Liver (tissue), 9 donors: ENCODE results near the gene ZNF212. TPM values are rescaled to one million over a fixed set of nuclear protein-coding genes. Genes with fewer than 3 reads are reported as not detected.
A peak's percentile ranks its signal among the peaks of the same experiment; 100 is the strongest.

ENCODE experiments used
- DNase-seq: peaks from one replicate; pipeline ENCODE4 v3.0.0-alpha.2; 2017; ENCODE audit warnings: low spot score
- H3K27ac ChIP-seq, 2 donors: one replicate each; pipeline ENCODE4 v1.7.0; 2013; ENCODE audit warnings: inconsistent platforms in 2 of 2, low read length in 2 of 2, control low read depth in 1 of 2, low read depth in 1 of 2, mild to moderate bottlenecking in 1 of 2
- H3K27me3 ChIP-seq, 4 donors: one replicate each; pipeline versions ENCODE4 v1.6.1 to v1.7.0; 2013; ENCODE audit warnings: low read length in 3 of 4, inconsistent platforms in 1 of 4, mild to moderate bottlenecking in 1 of 4, moderate library complexity in 1 of 4; ENCODE audit not compliant: control insufficient read depth in 4 of 4, insufficient read depth in 4 of 4
- H3K36me3 ChIP-seq, 4 donors: one replicate each; pipeline versions ENCODE4 v1.6.1 to v1.7.0; 2013; ENCODE audit warnings: low read length in 3 of 4, mild to moderate bottlenecking in 3 of 4, low read depth in 1 of 4, moderate library complexity in 1 of 4; ENCODE audit not compliant: control insufficient read depth in 4 of 4, insufficient read depth in 3 of 4
- H3K4me1 ChIP-seq, 4 donors: one replicate each; pipeline versions ENCODE4 v1.6.1 to v1.7.0; 2013; ENCODE audit warnings: low read length in 3 of 4, mild to moderate bottlenecking in 3 of 4, moderate library complexity in 1 of 4; ENCODE audit not compliant: control insufficient read depth in 4 of 4, insufficient read depth in 4 of 4
- H3K4me3 ChIP-seq, 3 donors: one replicate each; pipeline versions ENCODE4 v1.6.1 to v1.7.0; 2013; ENCODE audit warnings: low read length in 3 of 3, control low read depth in 1 of 3, low read depth in 1 of 3, mild to moderate bottlenecking in 1 of 3
- H3K9ac ChIP-seq, 2 donors: one replicate each; pipeline ENCODE4 v1.7.0; 2013; ENCODE audit warnings: low read length in 2 of 2, mild to moderate bottlenecking in 2 of 2, moderate library complexity in 2 of 2, control low read depth in 1 of 2, low read depth in 1 of 2
- H3K9me3 ChIP-seq, 4 donors: one replicate each; pipeline versions ENCODE4 v1.6.1 to v1.7.0; 2013; ENCODE audit warnings: low read length in 3 of 4; ENCODE audit not compliant: control insufficient read depth in 4 of 4
- EGR1 ChIP-seq, 2 donors: IDR thresholded peaks; 2 replicates each; pipeline ENCODE4 v1.6.1; 2016 to 2018; ENCODE audit warnings: antibody characterized with exemption in 2 of 2, low read depth in 2 of 2
- FOXA1 ChIP-seq: IDR thresholded peaks from 2 replicates; pipeline ENCODE4 v1.6.1; 2016; ENCODE audit warnings: antibody characterized with exemption
- HNF4A ChIP-seq, 2 donors: conservative IDR thresholded peaks; 2 replicates each; pipeline ENCODE4 v1.6.1; 2016; ENCODE audit warnings: antibody characterized with exemption in 2 of 2, mild to moderate bottlenecking in 2 of 2
- HNF4G ChIP-seq: IDR thresholded peaks from 2 replicates; pipeline ENCODE4 v1.6.1; 2016; ENCODE audit warnings: antibody characterized with exemption
- NR2F2 ChIP-seq: IDR thresholded peaks from 2 replicates; pipeline ENCODE4 v1.6.1; 2016; ENCODE audit warnings: antibody characterized with exemption
- RAD21 ChIP-seq, 2 donors: IDR thresholded peaks; 2 replicates each; pipeline ENCODE4 v1.6.1; 2016; ENCODE audit warnings: antibody characterized with exemption in 2 of 2, mild to moderate bottlenecking in 2 of 2
- SP1 ChIP-seq: IDR thresholded peaks from 2 replicates; pipeline ENCODE4 v1.6.1; 2018; ENCODE audit warnings: antibody characterized with exemption, mild to moderate bottlenecking
- TAF1 ChIP-seq: conservative IDR thresholded peaks from 2 replicates; pipeline ENCODE4 v1.6.1; 2016; ENCODE audit warnings: antibody characterized with exemption, mild to moderate bottlenecking
- YY1 ChIP-seq: IDR thresholded peaks from 2 replicates; pipeline ENCODE4 v1.6.1; 2016; ENCODE audit warnings: antibody characterized with exemption, mild to moderate bottlenecking
- whole genome bisulfite sequencing: extraction: QIAGEN DNeasy Blood & Tissue Kit; methylation state at CpG from one replicate; pipeline ENCODE4 v1.1.7; 2013; 5-methylcytosine and 5-hydroxymethylcytosine counted together
- polyA plus RNA-seq, 2 donors: library from polyadenylated mRNA; stranded (reverse) in 1 of 2; unstranded in 1 of 2; fragments of 200-250 nt in 1 of 2; fragments of >200 nt in 1 of 2; fragmentation: Nextera tagmentation in 1 of 2; extraction: Ambion mirVana in 1 of 2; gene quantifications; one replicate each; pipeline versions ENCODE4 v1.2.1 to v1.2.3, GENCODE V29; 2013 to 2015
- total RNA-seq, 2 donors: library from RNA; depleted of rRNA; stranded (reverse); fragments of >200 nt; gene quantifications; one replicate each; pipeline ENCODE4 v1.2.3, GENCODE V29; 2014
- TF ChIP-seq, protein P1 (sequence below): IDR thresholded peaks from 2 replicates; pipeline ENCODE4 v1.6.1; 2016; ENCODE audit warnings: antibody characterized with exemption
- TF ChIP-seq, protein P2 (sequence below): IDR thresholded peaks from 2 replicates; pipeline ENCODE4 v1.6.1; 2016; ENCODE audit warnings: antibody characterized with exemption
- TF ChIP-seq, protein P3 (sequence below): IDR thresholded peaks from 2 replicates; pipeline ENCODE4 v1.6.1; 2016; ENCODE audit warnings: antibody characterized with exemption
- TF ChIP-seq, protein P4 (sequence below): fragments of 150-350 bp; IDR thresholded peaks from 2 replicates; pipeline ENCODE4 v1.5.1; 2017; ENCODE audit warnings: improper control_type of control experiment, low read depth, low read length; ENCODE audit not compliant: missing input control
- donor health status: healthy.
- donor health status: healthy.
- donor health status: healthy.
- donor health status: healthy.
- donor health status: healthy.

The ZNF212 gene
- total and polyA plus RNA-seq, 4 donors, result 3.4 to 4.9 (median 3.7) TPM

DNA sequence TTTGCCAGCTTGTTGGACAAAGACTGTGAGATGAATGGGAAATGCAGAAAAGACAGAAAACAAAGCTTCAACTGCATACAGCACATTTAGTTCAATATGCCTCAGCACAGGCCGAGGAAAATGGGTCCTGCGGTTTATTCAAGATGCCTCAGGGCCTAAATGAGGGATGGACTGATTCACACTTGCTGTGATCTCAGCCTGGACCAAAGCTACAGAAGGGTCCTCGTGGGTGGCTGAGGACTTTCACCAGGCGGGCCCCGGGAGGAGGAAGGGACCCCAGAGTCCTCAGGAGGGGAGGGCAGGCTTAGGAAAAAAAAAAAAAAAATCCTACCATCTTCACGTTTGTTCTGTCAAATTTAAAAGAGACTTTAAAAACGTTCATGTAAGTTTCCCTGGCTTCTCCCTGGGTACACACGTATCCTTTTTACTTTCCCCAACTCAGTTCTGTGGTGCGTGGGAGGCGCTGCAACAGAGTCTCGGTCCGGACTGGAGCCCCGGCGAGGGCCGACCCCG is 21.9 kb downstream of the ZNF212 start:
- TF ChIP-seq, protein P1, sequence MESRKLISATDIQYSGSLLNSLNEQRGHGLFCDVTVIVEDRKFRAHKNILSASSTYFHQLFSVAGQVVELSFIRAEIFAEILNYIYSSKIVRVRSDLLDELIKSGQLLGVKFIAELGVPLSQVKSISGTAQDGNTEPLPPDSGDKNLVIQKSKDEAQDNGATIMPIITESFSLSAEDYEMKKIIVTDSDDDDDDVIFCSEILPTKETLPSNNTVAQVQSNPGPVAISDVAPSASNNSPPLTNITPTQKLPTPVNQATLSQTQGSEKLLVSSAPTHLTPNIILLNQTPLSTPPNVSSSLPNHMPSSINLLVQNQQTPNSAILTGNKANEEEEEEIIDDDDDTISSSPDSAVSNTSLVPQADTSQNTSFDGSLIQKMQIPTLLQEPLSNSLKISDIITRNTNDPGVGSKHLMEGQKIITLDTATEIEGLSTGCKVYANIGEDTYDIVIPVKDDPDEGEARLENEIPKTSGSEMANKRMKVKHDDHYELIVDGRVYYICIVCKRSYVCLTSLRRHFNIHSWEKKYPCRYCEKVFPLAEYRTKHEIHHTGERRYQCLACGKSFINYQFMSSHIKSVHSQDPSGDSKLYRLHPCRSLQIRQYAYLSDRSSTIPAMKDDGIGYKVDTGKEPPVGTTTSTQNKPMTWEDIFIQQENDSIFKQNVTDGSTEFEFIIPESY, result no peak
- TF ChIP-seq EGR1 (IDR thresholded peaks at IDR 0.05; ENCODE audit: low read depth in 2 of 2) (peak in 1 of 2 donors; percentile 30), TAF1 (no peak), NR2F2 (no peak)
- 9% methylated on average over 16 of the region's 16 CpGs for WGBS

DNA sequence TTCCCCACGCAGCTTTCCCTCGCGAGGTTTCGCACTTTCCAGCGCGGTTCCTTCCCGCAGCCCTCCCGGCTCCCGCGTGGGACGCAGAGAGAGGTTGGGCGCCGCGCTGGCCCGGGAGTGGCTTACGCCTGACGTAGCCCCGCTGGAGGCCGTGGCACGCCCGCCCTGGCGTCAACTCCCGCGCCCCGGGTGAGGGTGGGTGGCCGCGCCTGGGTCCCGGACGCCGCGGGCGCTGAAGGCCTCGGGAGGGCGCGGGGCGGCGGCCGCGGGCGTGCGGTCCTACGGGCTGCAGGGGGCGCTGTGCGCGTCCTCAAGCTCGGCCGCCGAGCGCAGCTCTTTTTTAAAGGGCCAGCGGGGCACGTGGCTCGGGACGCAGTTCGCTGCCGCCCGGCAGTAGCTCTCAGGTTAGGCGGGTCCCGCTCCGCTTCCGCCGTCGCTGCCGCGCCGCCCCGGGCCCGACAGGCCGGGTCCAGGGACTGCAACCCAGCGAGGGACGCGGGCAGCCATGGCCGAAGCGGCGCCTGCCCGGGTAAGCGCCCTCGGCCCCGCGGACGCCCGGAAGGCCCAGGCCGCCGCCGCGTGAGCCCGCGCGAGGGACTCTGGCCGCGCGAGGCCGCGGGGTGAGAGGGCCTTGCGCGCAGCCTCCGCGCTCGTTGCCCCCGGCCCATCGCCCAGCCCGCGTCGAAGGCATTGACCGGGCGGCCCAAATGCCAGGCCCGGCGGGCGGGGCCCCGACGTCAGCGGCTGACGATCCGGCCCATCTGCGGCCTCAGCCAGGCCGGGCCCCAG is 22.6 kb downstream of the ZNF212 start, which contains the start of gene ZNF783:
TSS of gene ZNF783 (plus strand) at position 368 of the 789 bp plus-strand sequence. CDS start at position 506, 138 bp downstream.
- H3K27ac ChIP-seq, result peak within 1 kb of the TSS; percentile 70
- H3K4me1 ChIP-seq, result peaks cover 0 to 13% (median 9%) of the 10 kb centered on the region in 4 donors
- peaks cover 5 to 11% (median 8%) of the 10 kb centered on the region in 4 donors for H3K36me3 ChIP-seq
- no peak for TF ChIP-seq YY1
- TF ChIP-seq, protein P2, sequence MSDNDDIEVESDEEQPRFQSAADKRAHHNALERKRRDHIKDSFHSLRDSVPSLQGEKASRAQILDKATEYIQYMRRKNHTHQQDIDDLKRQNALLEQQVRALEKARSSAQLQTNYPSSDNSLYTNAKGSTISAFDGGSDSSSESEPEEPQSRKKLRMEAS, result no peak
- no peak for TF ChIP-seq HNF4G
- no peak for TF ChIP-seq FOXA1
- TF ChIP-seq HNF4A (conservative IDR thresholded peaks at IDR 0.05), result no peak
- TF ChIP-seq, protein P3, sequence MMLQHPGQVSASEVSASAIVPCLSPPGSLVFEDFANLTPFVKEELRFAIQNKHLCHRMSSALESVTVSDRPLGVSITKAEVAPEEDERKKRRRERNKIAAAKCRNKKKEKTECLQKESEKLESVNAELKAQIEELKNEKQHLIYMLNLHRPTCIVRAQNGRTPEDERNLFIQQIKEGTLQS, result no peak
- no peak for TF ChIP-seq EGR1 (IDR thresholded peaks at IDR 0.05; ENCODE audit: low read depth in 2 of 2)
- TF ChIP-seq, protein P4, sequence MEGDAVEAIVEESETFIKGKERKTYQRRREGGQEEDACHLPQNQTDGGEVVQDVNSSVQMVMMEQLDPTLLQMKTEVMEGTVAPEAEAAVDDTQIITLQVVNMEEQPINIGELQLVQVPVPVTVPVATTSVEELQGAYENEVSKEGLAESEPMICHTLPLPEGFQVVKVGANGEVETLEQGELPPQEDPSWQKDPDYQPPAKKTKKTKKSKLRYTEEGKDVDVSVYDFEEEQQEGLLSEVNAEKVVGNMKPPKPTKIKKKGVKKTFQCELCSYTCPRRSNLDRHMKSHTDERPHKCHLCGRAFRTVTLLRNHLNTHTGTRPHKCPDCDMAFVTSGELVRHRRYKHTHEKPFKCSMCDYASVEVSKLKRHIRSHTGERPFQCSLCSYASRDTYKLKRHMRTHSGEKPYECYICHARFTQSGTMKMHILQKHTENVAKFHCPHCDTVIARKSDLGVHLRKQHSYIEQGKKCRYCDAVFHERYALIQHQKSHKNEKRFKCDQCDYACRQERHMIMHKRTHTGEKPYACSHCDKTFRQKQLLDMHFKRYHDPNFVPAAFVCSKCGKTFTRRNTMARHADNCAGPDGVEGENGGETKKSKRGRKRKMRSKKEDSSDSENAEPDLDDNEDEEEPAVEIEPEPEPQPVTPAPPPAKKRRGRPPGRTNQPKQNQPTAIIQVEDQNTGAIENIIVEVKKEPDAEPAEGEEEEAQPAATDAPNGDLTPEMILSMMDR, result peak; percentile 81
- peak; percentile 23 to 58 for TF ChIP-seq RAD21 (IDR thresholded peaks at IDR 0.05)
- TF ChIP-seq SP1, result peak; percentile 12
- H3K27me3 ChIP-seq, result no peaks in the 10 kb centered on the region
- H3K9ac ChIP-seq, result peak within 1 kb of the TSS in 1 of 2 donors; percentile 81
- DNase-seq, result peak; percentile 84
- 1% methylated on average over 115 of the region's 115 CpGs for WGBS
- H3K9me3 ChIP-seq, result no peaks in the 10 kb centered on the region
- peak within 1 kb of the TSS; percentile 23 to 77 (median 40) for H3K4me3 ChIP-seq

More for the DNA sequence above, 21.9 kb downstream of the ZNF212 start:
- Histone ChIP-seq H3K9me3 (no peaks in the 10 kb centered on the region), H3K4me3 (peak overlapping the region; percentile 23 to 77 (median 40)), H3K4me1 (peaks cover 0 to 13% (median 9%) of the 10 kb centered on the region in 4 donors), H3K27ac (peak overlapping the region; percentile 70), H3K36me3 (peaks cover under 1 to 5% (median 4%) of the 10 kb centered on the region in 4 donors), H3K9ac (peak overlapping the region in 1 of 2 donors; percentile 81), H3K27me3 (no peaks in the 10 kb centered on the region)
- DNase-seq, result no peak
